ENCODE data around the gene ZSCAN10.
"Not testable (repeated sequence)": the region's sequence is repeated elsewhere in the genome, so short reads cannot be mapped to it uniquely, and the experiment has no call there.

The ZSCAN10 gene

DNA sequence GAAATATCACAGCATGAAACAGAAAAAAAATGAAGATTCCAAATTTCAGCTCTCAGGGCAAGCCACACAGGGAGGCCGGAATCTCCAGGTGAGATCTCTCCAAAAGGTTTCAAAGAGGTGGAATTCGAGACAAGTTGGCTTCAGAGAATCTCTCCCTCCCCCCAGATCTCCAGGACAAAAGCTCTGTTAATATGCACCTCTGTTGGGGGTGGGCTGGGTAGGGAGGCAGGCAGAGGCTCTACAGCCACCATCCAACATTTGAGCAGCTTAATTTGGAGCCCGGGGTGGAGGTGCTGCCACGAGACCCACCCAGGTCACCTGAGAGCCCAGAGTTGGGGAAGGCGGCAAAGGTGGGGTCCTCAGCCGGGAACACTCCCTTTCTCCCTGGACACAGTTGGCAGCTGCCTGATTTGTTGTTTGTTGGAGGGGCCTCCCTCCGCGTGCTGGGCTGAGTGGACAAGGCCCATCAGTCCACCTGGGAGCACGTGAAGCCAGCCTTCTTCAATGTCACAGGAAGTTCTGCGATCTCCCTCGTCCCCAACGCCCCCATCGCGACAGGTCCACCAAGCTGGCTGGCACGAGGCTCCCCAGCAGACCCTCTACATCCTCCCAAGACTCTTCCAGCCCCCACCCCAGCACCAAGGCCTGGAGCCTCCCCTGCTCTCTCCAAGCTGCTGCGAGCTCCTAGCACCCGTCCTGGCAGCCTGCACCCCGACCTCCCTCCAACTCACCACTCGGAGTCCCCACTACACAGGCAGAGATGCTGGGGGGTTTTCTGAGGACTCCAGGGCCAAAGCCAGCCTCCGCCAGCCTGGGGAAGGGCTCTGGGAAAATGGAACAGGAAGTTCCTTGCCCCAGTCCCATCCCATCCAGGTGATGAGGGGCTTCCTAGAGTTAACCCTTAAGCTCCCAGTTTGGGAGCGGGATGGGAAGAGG is at the start of gene ZSCAN10:
ZSCAN10 (minus strand) TSS at position 836 of the 936 bp plus-strand sequence. CDS start 6,357 bp downstream, outside the sequence.
- DNase-seq, result no peak

DNA sequence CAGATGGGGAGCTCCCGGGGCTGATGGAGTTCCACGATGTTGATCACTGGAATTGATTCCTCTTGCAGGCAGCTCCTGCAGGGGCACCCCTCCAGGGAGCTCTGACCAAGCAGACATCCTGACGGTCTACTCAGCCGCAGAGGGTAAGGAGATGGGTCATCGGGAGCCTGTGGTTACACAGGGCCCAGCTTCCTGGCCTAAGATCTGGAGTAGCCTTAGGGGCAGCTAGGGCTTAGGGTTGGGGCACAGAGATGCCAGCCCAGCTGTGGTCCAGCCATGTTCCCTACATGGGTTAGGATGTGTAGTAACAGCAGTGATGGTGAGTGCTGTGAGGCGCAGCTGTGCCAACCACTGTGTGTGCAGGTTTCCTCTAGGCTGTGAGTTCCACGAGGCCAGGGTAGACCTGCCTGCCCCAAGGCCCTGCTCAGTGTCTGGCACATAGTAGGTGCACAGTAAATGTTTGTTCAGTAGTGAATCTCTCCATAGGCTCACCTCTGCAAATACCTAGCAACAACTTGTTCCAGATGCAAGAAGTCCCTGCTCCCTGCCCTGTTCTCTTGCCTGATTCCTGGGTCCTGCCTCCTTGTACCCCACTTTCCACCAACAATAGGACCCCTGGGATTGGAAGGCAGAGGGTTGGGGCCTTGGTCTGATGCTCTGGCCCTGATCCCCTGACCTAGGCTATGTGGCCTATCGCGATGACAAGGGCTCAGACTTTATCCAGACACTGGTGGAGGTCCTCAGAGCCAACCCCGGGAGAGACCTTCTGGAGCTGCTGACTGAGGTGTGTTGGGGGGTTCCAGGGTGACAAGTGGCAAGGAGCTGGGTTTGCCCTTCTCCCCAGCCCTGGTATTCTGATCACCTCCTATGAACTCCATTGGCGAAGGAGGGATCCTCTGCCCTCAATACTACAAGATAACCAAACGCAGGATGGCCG is 49.4 kb upstream of the ZSCAN10 start:
- no peak for DNase-seq

DNA sequence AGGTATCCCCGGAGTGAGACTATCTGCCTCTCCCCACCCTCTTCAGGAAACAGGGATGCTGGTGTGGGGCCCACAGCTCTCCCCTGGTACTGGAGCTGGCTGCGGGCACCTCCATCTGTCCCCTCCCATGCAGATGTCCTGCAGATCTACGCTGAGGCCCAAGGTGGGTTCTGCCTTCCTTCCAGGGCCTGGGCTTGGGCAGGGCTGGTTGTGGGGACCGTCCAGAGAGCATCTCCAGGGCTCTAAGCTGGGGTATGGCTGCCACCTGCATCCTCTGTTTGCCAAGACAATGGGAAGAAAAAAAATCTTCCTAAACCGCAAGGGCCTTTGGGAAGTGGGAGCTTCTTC is 48.6 kb upstream of the ZSCAN10 start:
- DNase-seq, result no peak

DNA sequence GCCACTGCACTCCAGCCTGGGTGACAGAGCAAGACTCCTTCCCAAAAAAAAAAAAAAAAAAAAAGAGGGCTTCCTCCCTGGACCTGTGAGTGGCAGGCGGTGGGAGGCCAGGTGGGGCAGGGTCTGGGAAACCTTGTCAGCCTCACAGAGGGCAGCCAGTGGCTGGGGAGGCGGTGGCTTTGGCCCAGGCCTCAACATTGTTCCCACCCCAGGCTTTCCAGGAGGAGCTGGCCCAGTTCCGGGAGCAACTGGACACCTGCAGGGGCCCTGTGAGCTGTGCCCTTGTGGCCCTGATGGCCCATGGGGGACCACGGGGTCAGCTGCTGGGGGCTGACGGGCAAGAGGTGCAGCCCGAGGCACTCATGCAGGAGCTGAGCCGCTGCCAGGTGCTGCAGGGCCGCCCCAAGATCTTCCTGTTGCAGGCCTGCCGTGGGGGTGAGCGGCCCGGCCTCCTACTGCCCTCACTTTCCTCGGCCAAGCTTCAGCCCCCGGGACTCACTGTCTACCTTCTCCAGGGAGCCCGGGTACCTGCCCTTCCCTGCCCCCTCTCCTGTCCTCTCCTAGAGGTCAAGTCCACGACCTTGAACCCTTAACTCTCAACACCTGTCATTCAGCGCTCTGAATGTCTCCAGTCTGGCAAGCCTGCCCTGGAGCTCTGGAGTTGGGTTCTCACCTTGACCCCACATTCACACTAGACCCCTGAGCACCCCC is 48.1 kb upstream of the ZSCAN10 start:
- DNase-seq, result no peak

DNA sequence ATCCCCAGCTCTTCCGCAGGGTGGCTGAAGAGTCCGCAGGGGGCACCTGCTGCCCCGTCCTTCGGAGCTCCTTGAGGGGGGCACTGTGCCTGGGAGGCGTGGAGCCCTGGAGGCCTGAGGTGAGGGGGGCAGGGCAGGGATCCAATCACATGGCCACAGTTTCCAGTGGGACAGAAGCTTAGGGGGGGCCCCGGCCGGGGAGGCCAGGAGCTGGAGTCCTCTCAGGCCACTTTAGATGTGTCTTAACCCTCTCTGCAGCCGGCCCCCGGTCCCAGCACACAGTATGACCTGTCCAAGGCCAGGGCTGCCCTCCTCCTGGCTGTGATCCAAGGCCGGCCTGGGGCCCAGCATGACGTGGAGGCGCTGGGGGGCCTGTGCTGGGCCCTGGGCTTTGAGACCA is 46.6 kb upstream of the ZSCAN10 start:
- DNase-seq, result no peak

DNA sequence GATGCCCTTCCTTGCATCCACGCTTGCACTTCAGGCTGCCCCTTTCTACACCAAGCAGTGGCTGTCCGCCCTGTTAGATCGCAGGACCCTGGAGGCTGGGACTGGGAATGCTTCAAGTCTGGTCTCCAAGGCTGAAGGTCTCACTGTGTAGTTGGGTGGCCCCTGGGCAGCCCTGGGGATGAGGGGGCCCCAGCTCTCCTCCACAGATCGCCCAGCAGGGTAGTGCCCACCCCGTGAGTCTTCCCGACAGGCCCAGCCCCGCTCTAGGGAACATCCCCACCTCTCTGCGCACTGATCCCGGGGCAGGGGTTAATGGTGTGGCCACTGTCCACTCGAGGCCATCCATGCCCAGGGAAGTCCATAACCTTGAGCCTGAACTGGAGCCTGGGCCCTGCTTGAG is 46.1 kb upstream of the ZSCAN10 start:
- no peak for DNase-seq

DNA sequence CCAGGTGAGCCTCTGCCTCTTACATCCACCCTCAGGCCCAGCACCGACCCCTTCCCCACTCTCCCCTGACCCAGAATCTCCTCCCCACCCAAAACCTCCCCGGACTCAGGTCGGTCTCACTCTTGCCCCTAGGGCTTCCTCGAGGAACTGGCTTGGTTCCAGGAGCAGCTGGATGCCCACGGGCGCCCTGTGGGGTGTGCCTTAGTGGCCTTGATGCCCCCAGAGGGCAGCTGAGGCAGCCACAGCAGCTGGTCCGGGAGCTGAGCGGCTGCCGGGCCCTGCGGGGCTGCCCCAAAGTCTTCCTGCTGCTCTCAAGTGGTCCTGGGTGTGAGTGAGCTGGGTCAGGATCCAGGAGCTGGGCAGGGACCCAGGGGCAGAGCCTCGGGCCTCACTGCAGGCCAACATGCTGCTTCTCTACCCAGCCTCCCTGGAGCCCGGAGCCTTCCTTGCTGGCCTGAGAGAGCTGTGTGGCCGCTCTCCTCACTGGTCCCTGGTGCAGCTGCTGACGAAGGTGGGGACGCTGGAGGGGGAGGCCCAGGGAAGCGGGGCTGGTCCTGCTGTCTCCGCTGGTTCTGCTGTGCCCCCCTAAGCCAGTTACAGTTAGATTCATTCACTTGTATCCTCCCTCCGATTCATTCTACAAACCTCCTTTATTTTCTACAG is 45.4 kb upstream of the ZSCAN10 start:
- no peak for DNase-seq

DNA sequence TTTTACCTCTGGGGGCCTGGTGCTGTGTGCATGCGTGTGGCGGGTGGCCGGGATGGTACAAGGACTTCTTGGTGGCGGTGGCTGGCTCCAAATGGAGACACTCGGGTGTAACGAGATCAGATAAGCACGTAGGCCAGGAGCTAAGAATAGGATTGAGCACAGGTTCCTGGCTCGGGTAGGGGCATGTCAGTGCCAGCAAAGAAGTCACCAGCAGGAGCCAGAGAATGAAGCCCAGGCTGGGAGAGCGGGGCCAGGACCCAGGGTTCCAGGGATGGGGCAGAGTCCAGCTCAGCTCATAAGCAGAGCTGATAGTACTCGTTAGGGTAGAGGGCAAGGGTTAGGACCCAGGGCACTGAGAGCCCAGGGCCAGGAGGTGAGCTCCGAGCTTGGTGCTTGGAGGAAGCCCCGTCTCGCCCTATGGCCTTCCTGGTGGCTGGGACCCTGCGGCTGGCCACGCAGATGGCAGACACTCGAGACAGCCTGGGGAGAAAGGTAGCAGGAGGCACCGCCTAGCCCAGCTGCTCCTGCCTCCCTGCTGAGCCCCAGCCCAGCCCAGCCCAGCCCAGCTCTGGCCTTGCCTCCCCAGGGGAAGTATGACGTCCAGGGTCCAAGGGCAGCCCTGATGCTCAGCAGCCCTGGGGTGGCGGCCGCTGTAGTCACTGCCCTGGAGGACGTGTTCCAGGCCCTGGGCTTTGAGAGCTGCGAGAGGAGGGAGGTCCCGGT is 44.7 kb upstream of the ZSCAN10 start:
- no peak for DNase-seq

DNA sequence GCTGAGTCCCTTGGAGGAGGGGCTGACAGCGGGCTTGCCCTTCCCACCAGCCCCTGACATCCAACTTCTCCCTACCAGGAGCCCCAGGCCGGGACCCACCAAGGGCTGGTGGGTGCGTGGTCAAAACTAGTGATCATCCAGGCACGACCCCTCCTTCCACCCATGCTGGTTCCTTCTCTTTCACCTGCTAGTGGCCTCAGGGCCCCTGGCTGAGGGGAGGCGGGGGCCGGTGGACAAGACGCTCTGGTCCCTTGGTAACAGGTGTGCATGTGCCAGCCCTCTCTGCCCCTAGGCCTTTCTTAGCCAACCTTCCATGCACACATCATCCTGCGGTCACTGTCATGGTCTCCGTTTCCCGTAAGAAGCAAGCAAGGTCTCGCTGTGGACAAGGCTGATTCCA is 44.1 kb upstream of the ZSCAN10 start:
- no peak for DNase-seq

DNA sequence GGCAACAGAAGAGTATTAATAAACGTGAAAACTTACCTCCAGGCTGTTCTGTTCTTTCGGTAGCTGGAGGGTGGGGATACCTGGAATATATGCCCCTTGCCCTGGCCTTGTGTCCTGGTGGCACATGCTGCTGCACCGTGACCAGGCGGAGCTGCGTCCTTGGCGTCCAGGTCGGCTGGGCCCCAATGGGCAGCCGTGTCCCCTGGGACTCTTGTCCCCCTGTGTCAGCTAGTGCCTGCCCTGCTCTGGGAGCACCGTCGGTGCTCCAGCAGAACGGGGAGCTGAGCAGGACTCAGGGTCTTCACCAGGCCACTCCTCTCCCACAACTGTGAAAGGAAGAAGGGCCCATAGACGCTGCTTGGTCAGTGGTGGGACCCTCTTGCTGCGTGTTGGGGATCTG is 43.7 kb upstream of the ZSCAN10 start:
- no peak for DNase-seq

DNA sequence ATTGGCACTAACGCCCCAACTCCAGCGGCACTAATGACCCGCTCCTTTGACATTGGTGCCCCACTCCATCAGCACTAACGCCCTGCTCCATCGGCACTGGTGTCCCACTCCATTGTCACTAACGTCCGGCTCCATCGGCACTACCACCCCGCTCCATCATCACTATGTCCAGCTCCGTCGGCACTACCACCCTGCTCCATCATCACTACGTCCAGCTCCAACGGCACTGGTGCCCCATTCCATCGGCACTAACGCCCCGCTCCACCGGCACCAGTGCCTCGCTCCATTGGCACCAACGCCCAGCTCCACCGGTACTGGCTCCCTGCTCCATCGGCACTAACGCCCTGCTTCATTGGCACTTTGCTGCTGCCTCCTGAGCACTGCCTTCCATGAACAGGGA is 43.2 kb upstream of the ZSCAN10 start:
- DNase-seq, result no peak

DNA sequence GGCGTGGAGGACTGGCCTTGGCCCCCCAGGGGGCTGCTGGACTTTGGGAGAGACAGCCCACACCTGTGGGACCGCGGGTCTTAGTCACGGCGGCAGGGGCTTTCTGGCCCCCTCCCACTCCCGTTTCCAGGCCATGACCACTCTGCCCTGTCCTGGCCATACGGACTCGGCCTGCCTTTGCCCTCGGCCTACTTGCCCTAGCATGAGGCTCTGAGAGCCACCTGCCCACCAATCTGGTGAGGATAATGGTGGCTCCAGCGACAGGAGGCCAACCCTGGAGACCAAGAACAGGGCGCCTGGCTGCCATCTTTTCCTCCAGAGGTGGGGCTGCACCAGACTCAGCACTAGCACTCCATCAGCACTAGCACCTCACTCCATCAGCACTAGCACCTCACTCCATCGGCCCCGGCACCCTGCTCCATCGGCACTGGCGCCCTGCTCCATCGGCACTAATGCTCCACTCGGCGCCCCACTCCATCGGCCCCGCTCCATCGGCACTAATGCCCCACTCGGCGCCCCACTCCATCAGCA is 42.8 kb upstream of the ZSCAN10 start:
- DNase-seq, result no peak

DNA sequence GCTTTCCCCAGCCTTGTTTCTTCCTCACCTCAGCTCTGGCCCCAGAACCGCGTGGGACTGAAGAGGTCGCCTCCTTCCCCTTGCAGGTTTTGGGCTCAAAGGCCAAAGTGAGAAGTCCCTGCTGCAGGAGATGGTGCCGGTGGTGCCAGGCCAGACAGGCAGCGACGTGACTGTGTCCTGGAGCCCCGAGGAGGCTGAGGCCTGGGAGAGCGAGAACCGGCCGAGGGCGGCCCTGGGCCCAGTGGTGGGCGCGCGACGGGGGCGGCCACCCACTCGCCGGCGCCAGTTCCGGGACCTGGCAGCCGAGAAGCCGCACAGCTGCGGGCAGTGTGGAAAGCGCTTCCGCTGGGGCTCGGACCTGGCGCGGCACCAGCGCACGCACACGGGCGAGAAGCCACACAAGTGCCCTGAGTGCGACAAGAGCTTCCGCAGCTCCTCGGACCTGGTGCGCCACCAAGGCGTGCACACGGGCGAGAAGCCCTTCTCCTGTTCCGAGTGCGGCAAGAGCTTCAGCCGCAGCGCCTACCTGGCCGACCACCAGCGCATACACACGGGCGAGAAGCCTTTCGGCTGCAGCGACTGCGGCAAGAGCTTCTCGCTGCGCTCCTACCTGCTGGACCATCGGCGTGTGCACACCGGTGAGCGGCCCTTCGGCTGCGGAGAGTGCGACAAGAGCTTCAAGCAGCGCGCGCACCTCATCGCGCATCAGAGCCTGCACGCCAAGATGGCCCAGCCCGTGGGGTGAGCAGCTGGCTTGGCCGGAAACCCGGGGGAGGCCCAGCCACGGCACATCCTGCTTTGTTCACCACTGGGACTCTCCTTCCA is 41.7 kb upstream of the ZSCAN10 start:
- no peak for DNase-seq

DNA sequence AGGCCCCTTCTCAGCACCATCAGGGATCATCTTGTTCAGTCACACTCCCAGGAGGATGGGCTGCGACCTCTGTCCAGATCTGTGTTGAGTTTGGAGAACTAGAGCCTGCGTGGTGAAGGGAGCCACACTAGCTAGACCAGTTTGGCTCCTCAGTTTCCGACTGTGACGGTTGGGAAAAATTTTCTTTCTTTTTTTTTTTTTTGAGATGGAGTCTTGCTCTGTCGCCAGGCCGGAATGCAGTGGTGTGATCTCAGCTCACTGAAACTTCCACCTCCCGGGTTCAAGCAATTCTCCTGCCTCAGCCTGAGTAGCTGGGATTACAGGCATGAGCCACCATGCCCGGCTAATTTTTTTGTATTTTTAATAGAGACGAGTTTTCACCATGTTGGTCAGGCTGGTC is 40.5 kb upstream of the ZSCAN10 start:
- DNase-seq, result not testable (repeated sequence)

DNA sequence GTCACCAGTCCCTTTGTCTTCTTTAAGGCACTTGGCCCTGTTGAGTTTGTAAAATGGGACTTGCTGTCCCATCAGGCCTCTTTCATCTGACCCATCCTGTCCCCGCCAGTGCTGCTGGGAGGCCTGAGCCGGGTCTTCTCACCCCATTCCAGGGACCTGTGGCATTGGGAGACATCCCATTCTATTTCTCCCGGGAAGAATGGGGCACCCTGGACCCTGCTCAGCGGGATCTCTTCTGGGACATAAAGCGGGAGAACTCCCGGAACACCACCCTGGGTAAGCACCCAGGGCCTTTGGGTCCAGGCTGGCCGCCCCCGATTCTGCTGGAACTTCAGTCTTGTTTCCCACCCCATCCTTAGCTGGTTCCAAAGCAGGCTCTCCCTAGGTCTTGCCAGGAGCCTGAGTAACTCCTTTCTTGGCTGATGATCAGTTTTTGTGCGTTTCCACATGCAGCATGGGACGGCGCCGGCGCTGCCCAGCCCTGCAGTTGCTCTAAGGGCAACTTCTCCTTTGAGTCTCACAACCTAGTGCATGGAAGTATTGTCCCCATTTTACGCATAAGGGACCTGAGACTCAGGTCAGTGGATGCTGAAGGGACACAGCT is 39.8 kb upstream of the ZSCAN10 start:
- DNase-seq, result no peak

DNA sequence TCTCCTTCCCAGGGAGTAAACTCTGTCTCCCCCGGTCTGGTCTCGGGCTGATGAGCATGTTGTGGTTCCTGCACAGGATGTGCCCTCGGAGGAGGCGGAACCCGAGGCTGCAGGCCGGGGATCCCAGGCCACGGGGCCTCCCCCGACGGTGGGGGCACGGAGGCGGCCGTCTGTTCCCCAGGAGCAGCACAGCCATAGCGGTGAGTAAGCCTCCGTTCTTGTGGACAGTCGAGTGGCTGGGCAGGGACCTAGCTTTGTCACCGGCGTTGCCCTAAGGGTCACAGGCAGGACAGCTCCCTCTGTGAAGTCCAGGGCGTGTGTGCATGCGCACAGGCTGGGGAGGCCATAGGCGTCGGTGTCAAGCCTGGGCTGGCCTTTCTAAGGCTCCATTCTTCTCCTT is 39.2 kb upstream of the ZSCAN10 start:
- DNase-seq, result no peak

DNA sequence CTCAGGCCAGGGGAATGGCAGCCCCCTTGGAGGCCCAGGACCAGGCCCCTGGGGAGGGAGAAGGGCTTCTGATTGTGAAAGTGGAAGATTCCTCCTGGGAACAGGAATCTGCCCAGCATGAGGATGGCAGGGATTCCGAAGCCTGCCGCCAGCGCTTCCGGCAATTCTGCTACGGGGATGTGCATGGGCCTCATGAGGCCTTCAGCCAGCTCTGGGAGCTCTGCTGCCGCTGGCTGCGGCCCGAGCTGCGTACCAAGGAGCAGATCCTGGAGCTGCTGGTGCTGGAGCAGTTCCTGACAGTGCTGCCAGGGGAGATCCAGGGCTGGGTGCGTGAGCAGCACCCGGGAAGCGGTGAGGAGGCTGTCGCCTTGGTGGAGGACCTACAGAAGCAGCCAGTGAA is 38.2 kb upstream of the ZSCAN10 start:
- DNase-seq, result no peak

DNA sequence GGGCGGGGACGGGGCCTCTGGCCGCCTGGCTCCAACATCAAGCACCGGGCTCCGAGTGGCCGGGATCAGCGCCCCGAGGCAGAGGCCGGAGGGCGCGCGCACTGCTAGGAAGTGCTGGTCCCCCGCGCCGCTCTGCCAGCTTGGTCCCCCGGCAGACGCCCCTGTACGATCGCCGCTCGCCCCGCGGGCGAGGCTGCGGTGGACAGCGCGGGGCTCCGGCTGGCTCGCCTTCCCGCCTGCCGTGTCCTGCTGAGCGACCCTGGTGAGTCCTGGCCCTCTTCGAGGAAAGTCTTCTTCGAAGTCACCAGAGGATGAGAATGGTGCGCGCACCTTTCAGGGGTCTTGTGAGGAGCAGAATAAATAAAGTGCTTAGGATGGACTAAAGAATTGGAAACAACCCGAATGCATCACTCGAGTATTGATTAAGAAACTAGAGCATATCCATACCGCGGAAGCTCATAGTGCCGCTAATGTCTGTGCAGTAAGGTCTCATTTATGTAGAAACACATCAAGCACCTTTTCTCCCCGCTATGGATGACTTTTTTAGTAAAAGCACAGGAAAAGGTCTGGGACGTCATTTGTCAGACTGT is 36.1 kb upstream of the ZSCAN10 start:
- no peak for DNase-seq

DNA sequence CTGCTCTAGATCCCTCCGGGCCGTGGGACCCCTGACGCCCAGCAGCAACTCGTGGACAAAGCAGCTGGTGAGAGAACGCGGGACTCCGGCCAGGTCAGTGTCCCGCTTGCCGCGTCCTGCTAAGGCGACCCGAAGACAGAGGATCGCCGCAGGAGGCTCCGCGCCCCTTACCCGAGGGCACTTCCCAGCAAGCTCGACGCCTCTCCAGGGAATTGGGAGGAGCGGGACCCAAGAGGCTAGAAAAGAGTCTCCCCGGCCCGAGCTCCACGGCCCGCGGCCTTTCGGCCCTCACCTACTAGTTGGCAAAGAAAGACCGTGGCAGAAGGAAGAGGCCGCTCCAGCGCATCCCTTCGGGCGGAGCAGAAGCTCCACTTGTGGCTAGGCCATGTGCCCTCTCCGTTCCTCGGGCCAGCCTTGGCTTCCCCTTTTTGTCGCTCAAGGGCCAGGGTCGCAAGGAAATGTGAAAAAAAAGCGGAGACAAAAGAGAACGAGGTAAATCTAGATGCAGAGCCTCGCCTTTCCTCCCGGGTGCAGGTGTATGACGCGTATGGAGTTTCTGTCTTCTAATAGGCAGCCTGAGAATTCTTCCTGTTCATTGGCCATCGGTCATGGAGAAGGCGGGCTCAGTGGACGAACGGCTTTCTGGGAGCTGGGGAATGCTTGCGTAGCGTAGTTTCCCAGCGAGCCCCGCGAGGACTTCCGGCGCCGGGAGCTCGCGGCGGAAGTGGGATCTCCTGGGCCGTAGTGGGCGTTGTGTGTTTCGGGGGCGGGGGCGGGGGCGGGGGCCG is 35.4 kb upstream of the ZSCAN10 start, which contains the start of gene ZNF213:
ZNF213 (plus strand) TSS at position 692 of the 788 bp plus-strand sequence. CDS start 2,252 bp downstream, outside the sequence.
- DNase-seq, result peak; percentile 95

Data from DMS 273 treated with DMSO at 0.1 percent for 48 hours (cell line).